NCI-H1417 treated with DMSO at 0.1 percent for 48 hours (cell line): ENCODE measurements around the gene SESTD1.
"Not testable (repeated sequence)": the region's sequence is repeated elsewhere in the genome, so short reads cannot be mapped to it uniquely, and the experiment has no call there.

ENCODE experiments used
- DNase-seq: peaks from one replicate; lab custom pipeline; 2025; lab: John Stamatoyannopoulos, UW

SESTD1 gene

GRCh38 chr2:179106342-179106675 lies 158.3 kb downstream of the SESTD1 start:
- DNase-seq: no peak

- DNase-seq: no peak
Observed at GRCh38 chr2:179104736-179105135, 159.9 kb downstream of the SESTD1 start.

- no peak for DNase-seq
Observed at GRCh38 chr2:179098080-179098689, 166.4 kb downstream of the SESTD1 start.

GRCh38 chr2:179097131-179097530 lies 167.5 kb downstream of the SESTD1 start:
- DNase-seq: no peak

- DNase-seq: no peak
Observed at GRCh38 chr2:179096090-179096489, 168.5 kb downstream of the SESTD1 start.

GRCh38 chr2:179092912-179093311 lies 171.7 kb downstream of the SESTD1 start:
- not testable (repeated sequence) for DNase-seq

GRCh38 chr2:179082697-179083096 lies 181.9 kb downstream of the SESTD1 start:
- no peak for DNase-seq

GRCh38 chr2:179081954-179082353 lies 182.7 kb downstream of the SESTD1 start:
- no peak for DNase-seq

GRCh38 chr2:179072527-179072926 lies 192.1 kb downstream of the SESTD1 start:
- DNase-seq: no peak

GRCh38 chr2:179071810-179072355 lies 192.7 kb downstream of the SESTD1 start:
- DNase-seq: no peak

- no peak for DNase-seq
Observed at GRCh38 chr2:179070895-179071294, 193.7 kb downstream of the SESTD1 start.

GRCh38 chr2:179069685-179070084 lies 194.9 kb downstream of the SESTD1 start:
- no peak for DNase-seq

GRCh38 chr2:179068991-179069643 lies 195.5 kb downstream of the SESTD1 start:
- no peak for DNase-seq

- no peak for DNase-seq
Observed at GRCh38 chr2:179059026-179059700, 205.5 kb downstream of the SESTD1 start.

GRCh38 chr2:179057737-179058136 lies 206.9 kb downstream of the SESTD1 start:
- no peak for DNase-seq

- DNase-seq: not testable (repeated sequence)
Observed at GRCh38 chr2:179053568-179053967, 211.1 kb downstream of the SESTD1 start.
